Stimulated activated CD4-positive, alpha-beta T cell treated with anti-CD3 and anti-CD28 coated beads, Interleukin-12 subunit alpha, Interleukin-12 subunit beta, amount 100 ng/mL, for 4 hours (primary cell): Measurements from ENCODE around the gene CRELD1.
"Not testable (repeated sequence)": the region's sequence is repeated elsewhere in the genome, so short reads cannot be mapped to it uniquely, and the experiment has no call there.

Source experiments
- DNase-seq: peaks from one replicate; pipeline ENCODE4 v3.0.0-alpha.2; 2020

CRELD1 gene, protein sequence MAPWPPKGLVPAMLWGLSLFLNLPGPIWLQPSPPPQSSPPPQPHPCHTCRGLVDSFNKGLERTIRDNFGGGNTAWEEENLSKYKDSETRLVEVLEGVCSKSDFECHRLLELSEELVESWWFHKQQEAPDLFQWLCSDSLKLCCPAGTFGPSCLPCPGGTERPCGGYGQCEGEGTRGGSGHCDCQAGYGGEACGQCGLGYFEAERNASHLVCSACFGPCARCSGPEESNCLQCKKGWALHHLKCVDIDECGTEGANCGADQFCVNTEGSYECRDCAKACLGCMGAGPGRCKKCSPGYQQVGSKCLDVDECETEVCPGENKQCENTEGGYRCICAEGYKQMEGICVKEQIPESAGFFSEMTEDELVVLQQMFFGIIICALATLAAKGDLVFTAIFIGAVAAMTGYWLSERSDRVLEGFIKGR

DNA sequence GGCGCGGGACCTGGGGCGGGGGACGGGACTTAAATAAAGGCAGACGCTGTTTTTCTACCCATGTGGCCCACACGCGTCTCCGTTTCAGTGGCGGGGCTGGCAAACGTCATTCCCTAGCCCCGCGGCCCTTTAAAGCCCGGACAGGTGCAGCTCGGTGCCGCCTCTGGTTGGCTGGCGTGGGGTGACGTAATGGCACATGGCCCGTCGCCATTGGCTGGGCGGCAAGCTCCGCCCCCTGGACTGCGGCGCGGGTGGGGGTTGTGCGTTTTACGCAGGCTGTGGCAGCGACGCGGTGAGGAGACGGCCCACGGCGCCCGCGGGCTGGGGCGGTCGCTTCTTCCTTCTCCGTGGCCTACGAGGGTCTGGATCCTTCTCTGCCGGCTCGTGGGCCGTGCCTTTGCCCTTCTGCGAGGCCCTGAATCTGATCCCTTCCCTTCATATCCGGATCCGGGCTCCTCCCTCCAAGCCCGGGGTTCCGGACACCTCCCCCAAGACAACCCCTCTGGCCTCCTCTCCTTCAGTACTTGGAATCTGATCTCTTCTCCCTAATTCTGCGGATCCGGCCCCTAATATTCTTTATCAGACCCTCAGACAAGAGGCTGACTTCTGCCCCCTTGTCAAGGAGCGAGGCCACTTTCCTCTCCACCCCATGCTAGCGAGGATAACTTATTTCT is at the start of gene CRELD1:
TSS of gene CRELD1 (plus strand) at position 274 of the 674 bp plus-strand sequence. CDS start 605 bp downstream, outside the sequence.
- DNase-seq: peak; percentile 96

DNA sequence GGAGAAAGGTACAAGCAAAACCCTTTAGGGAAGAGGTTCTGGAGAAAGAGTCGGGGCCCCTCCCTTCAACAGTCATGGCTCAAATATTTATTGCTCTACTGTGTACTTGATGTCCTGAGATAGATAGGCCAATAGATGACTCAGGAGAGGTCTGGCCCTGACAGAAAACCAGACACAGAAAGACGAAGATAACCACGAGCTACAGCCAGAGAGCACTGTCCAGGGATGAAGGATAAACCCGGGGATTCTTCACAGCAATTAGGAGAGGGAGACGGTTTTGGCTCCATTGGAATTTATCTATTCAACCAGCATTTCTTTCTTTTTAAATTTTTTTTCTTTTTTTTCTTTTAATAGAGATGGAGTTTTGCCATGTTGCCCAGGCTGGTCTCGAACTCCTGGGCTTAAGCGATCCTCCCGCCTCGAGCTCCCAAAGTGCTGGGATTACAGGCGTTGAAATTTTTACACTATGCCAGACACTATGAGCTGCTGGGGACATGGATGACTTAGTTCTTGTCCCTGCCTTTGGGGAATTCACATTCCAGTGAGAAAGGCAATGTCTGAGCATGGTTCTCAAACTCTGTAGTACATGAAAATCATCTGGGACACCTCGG is 49.0 kb upstream of the CRELD1 start:
- DNase-seq: no peak

DNA sequence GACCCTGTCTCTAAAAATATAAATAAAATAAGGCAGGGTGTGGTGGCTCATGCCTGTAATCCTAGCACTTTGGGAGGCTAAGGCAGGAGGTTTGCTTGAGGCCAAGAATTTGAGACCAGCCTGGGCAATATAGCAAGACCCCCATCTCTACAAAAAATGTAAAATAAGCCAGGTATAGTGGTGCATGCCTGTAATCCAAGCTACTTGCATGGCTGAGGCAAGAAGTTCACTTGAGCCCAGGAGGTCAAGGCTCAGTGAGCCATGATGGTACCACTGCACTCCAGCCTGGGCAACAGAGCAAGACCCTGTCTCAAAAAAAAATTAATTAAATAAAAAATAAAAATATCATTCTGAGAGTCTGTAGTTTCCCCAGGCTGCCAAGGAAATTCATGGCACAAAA is 47.3 kb upstream of the CRELD1 start:
- no peak for DNase-seq

DNA sequence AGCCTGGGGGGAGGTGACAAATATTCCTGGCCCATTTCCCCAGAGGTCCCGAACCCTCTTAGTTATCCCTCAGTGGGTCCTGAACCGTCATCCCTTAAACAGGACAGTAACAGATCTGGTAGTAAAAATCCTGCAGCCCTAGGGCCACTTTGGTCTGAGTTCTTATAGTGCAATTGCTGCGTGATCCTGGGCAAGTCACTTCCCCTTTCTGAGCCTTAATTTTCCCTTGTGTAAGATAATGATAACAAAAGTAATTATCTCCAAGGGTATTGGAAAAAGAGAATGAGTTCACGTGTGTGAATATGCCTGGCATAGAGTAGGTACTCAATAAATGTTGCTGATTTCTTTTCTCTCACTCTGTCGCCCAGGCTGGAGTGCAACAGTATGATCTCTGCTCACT is 46.2 kb upstream of the CRELD1 start:
- DNase-seq: no peak

DNA sequence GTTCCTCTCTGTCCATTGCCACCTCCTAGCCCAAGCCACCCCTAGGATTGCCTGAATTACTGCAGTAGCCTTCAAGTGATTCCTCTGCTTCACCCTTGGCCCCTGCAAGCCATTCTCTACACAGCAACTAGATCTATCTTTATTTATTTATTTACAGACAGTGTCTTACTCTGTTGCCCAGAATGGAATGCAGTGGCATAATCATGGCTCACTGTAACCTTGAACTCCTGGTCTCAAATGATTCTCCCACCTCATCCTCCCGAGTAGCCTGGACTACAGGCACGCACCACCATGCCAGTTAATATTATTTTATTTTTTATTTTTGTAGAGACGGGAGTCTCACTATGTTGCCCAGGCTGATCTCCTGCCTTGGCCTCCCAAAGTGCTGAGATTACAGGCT is 45.1 kb upstream of the CRELD1 start:
- no peak for DNase-seq

DNA sequence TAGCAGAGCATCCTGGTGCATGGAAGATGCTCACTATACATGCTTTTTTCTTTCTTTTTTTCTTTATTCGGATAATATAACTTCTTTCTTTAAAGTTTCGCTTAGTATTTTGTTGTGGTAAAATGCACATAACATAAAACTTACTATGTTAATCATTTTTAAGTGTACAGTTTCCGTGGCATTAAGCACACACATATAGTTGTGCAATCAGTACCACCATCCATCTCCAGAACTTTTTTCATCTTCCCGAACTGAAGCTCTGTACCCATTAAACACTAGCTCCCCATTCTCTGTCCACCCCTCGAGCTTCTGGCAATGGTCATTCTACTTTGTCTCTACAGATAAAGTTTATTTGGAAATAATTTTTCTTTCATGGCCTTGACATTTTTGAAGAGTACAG is 44.2 kb upstream of the CRELD1 start:
- DNase-seq: no peak

DNA sequence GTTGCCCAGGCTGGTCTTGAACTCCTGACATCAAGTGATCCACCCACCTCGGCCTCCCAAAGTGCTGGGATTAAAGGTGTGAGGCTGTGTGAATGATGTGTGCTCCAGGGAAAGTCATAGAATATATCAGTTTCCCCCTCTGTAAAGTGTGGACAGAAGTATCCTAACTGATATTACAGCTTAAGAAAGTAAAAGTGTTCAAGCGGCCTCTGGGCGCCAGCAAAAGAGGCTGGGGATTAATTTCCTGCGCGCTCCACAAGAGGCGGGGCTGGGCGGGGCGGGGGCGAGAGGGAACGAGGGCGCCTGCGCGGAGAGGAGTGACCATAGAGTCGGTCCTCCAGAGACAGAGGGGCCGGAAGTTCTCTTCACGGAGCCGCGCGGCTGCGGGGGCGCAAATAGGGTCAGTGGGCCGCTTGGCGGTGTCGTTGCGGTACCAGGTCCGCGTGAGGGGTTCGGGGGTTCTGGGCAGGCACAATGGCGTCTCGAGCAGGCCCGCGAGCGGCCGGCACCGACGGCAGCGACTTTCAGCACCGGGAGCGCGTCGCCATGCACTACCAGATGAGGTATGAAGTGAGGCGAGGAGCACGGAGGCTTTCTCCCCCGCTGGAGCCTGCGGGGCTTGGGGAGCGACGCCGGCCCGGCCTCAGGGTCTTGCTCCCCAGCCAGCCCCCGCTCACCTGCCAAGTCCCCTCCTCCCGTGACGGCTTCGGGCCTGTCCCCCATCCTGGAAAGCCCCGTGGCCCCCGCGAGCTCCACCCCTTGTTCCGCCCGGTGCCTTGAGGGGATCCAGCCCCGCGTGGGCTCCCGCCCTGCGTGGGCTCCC is 43.2 kb upstream of the CRELD1 start, which contains the start of gene JAGN1:
TSS of gene JAGN1 (plus strand) at position 362 of the 823 bp plus-strand sequence. CDS start at position 475, 113 bp downstream.
- peak; percentile 93 for DNase-seq

DNA sequence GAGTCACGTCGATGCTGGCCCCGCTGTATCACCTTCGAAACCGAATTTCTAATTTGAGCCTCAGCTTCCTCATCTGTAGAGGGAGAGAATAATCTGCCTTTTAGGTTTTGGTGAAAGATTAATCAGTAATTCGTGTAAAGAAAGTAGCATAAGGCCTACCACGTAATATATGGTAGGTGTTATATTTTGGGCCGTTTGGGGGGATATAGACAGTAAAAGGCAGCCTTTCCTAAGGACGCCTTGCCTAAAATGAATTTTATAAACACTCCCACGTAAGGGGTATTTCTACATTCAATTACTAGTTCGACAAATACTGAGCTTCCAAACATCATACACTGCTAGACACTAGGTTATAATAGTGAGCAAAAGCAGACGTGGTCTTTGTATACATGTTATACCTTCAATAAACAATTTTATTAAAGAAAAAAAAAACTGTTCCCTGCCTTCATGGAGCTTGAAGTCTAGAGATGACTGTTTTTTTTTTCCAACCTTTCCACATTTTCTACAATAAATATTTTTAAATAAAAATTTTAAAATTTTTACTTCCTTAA is 42.5 kb upstream of the CRELD1 start:
- no peak for DNase-seq

DNA sequence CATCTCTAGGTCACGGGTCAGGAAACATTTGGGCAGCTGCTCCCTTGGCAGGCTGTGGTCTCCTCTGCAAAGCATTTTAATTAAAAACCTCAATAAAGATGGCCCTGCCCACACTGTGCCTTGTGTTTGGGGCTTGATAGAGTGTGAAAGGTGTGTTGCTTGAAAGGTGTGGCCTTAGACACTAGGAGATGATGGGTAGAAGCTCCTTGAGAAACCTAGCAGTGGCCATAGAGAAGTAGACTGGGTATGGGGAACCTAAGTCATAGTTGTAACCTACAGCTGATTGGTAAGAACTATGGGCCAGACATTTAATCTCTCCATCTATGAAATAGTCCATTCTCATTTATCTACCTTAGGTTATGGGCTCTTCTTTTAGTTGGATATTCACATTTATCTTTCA is 39.9 kb upstream of the CRELD1 start:
- no peak for DNase-seq

DNA sequence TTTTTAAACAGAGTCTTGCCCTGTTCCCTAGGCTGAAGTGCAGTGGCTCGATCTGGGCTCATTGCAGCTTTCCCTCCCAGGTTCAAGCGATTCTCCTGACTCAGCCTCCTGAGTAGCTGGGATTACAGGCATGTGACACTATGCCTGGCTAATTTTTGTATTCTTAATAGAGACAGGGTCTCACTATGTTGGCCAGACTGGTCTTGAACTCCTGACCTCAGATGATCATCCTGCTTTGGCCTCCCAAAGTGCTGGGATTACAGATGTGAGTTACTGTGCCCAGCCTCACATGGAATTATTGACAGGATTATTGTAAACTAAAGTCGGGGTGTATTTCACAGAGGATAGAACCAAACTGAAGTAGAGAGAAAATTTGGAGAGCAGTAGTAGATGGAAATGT is 37.9 kb upstream of the CRELD1 start:
- not testable (repeated sequence) for DNase-seq

DNA sequence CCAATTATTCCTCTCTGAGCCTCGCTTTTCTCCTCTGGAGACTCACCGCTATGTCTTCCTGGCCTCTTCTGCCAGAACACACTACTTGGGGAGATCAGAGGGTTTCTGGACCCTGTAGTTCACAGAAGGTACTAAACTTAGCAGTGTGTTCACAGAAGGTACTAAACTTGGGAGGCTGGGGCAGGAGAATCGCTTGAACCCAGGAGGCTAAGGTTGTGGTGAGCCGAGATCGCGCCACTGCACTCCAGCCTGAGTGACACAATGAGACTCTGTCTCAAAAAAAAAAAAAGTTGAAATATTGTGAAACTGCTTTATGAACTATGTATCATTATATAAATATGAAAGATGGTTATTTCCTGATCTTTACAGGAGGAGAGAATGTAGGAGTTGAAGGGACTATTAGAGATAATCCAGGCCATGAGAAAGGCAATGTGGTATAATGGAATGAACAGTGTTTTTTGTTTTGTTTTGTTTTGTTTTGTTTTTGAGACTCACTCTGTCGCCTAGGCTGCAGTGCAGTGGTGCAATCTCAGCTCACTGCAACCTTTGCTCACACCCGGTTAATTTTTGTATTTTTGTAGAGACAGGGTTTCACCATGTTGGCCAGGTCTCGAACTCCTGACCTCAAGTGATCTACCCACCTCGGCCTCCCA is 36.8 kb upstream of the CRELD1 start:
- not testable (repeated sequence) for DNase-seq

DNA sequence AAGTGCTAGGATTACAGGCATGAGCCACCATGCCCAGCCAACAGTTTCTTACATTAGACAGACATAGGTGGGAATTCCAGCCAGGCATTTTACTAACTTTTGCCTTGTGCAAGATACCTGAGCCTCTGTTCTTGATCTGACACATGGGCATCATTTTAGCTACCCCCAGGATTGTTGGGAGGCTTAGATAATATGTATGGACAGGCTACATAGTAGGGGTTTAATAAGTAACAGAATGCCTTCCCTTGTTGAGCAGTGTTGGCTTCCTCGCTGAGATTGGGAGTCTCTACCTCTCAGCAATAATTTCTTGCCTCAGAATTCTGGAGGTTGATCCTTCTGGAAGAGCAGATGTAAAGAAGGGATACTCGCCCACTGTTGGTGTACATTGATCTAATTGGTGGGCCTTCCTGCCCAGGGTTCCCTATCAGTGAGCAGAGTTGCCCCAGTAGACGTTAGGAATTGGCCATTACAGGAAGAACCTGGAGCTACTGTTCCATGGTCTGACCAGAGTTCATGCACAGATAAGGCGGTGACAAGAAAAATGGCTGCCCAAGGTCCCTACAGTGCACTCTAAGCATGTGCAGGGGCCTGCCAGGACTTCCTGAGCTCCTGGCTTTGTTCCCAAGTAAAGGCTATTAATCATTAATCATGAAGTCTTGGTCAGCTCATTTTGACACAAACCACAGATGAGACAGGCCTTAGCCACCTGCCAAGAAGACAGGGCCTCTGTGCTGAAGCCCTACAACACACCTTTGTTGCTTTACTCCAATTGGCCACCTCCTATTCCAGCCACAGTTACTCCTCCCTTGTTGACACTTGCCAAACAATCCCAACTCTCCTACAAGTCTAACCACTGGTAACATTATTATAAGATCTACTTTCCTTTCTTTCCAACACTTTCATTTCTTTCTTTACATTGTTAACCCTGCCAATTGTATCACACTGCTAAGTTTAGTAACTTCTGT is 35.9 kb upstream of the CRELD1 start:
- DNase-seq: no peak

DNA sequence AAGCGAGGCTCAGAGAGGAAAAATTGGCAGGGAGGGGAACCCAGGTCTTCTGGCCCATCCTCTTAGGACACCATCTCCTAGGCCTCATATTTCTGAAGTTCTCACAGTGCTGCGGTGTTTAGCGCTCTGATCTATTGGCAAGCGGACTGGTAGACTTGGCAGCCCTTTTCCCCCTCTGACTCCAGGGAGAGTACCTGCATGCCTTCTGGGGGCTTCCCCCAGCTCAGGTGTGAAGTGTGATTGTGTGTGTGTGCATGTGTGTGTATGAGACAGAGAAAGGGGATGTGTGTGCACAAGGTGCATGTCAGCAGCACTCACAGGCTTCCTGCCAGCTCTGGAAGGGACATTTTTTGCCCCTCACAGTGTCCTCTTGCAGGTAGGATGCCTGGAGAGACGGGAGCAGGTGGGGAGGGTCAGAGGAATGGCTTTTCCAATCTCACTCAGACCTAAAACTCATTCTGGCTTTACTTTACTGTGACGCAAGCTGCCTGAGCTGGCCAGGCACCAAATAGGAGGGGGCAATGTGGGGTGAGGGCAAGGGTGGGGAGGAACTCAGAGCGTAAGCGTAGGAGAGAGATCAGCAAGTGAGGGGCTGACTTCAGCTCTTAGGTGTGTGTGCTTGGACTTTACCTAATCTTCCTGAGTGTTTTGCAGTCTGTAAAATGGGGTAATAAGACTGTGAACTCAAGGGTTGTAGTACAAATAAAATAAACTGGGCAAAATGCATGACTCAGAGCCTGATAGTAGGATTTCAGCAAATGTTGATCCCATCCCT is 35.0 kb upstream of the CRELD1 start:
- DNase-seq: no peak

DNA sequence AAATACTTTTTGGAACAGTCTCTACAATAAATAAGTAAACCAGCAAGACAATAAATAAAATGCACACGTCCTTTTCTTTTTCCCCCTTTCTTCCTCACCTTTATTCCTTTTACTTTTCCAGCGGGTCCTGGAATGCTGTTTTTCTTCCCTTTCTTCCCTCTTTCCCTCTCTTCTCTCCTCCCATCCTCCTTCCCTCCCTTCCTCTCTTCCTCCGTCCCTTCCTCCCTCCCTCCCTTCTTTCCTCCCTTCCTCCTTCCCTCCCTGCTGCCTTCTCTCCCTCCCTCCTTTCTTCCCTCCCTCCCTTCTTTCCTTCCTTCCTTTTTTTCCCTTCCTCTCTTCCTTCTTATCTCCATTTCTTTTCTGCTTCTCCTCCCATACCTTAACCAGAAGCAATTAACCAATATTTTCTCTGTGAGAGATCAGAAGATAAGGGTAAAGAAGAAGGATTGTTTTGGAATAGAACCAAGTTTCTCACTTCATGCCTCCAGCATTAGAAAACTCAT is 34.3 kb upstream of the CRELD1 start:
- no peak for DNase-seq

DNA sequence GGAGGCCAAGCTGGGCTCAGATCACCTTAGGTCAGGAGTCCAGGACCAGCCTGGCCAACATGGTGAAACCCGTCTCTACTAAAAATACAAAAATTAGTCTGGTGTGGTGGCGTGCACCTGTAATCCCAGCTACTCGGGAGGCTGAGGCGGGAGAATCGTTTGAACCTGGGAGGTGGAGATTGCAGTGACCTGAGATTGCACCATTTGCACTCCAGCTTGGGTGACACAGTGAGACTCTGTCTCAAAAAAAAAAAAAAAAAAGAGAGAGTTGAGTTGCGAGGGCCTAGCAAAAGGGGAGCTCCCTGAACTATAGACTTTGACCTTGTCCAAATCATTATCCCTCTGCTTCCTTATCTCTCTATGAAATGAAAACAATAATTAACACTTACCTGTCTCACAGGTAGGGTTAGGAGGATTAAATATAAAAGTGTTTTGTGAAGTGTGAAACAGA is 32.6 kb upstream of the CRELD1 start:
- DNase-seq: not testable (repeated sequence)

DNA sequence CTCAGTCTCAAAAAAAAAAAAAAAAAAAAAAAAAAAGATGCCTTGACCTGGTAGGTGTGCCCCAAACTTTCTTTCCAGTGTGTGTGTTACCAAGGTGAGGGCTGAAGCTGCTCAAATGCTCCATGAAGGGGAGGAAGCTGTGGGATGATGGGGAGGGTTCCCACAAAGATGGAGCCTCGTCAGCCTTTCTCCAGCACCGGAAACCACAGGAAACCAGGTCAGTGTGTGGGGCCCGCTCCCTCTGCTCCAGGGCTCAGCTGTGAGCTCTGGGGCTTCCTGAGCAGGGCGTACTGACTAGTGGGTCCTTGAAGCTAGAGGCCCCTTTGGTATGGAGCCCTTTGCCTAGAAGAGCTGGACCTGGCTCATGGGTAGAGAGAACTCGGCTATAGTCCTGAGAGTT is 31.7 kb upstream of the CRELD1 start:
- no peak for DNase-seq

DNA sequence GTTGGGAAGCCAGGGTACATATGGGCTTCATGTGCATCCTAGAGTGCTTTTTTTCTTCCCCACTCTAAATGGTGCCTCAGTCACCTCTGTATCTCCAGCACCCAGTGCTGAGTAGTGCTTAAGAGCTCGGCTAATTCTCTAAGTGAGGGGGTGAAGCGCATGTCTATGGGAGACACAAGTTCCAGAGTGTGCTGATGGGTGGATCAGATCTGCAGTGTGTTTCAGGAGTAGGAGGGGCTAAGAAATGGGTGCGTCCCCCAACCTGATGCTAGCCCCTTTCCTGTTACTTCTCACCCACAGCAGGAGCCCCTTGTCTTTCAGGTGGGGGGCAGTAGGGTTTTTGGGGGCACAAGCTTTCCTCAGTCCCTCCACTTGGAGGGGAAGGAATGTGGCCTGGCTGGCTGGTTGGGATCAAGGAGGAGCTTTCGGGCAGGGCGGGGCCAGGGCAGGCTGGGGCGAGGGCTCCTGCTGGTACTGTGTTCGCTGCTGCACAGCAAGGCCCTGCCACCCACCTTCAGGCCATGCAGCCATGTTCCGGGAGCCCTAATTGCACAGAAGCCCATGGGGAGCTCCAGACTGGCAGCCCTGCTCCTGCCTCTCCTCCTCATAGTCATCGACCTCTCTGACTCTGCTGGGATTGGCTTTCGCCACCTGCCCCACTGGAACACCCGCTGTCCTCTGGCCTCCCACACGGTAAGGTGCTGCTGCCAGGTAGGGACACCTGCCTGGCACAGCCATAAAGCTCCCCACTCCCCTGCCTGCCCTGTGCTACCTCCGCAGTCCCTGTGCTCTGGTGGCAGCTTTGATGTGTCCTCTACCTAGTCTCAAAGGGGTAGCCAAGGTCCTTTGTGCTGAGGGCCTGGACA is 31.0 kb upstream of the CRELD1 start, which contains the start of gene IL17RE:
TSS of gene IL17RE (plus strand) at position 477 of the 866 bp plus-strand sequence. CDS start at position 562, 85 bp downstream.
- DNase-seq: no peak

DNA sequence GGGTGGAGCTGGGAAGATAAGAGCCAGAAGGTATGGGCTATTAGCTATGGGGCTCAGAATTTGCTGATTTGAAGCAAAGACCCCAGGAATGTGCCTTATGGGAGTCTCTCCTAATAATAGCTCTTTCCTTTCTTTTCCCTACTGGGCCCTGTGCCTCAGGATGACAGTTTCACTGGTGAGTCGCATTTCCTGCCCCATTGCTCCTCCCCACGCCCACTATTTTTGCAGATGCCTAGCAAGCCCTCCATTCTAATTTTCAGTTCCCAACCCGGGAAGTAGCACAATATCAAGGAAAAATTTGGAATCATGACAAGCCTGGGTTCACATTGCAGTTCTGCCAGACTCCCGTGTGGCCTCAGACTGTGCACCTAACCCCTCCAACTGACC is 30.4 kb upstream of the CRELD1 start:
- DNase-seq: no peak

DNA sequence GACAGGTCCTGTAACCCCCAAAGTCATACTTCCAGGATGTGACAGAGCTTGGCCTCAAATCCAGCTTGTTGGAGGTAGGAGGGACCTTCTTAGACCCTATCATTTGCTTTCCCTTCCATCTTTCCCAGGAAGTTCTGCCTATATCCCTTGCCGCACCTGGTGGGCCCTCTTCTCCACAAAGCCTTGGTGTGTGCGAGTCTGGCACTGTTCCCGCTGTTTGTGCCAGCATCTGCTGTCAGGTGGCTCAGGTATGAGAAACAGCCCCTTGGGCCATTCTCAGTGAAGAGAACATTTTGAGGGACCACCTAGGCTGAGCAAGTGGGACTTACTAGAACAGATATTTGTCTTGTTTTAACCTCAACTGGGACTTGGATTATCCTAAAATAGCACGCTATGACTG is 29.7 kb upstream of the CRELD1 start:
- no peak for DNase-seq
